Lung (tissue), 12 donors: ENCODE results near the gene GAREM2. TPM values are rescaled to one million over a fixed set of nuclear protein-coding genes. Genes with fewer than 3 reads are reported as not detected.

ENCODE experiments used
- ATAC-seq: fragments of 200-7000 bp; cut with Tn5 transposase; one replicate; pipeline ENCODE4 v1.9.1; 2020; ENCODE audit warnings: moderate number of reproducible peaks; ENCODE audit not compliant: insufficient read depth, low FRiP score
- DNase-seq, 3 donors: peaks; one replicate each; pipeline ENCODE4 v3.0.0-alpha.2; 2013 to 2017
- H3K27ac ChIP-seq, 2 donors: one replicate each; pipeline ENCODE4 v1.5.1; 2013; ENCODE audit warnings: mild to moderate bottlenecking in 2 of 2, moderate library complexity in 2 of 2, control low read depth in 1 of 2, inconsistent platforms in 1 of 2, low read depth in 1 of 2, low read length in 1 of 2
- H3K27me3 ChIP-seq, 3 donors: one replicate each; pipeline ENCODE4 v1.5.1; 2013; ENCODE audit warnings: low read length in 2 of 3; ENCODE audit not compliant: control insufficient read depth in 3 of 3, insufficient read depth in 3 of 3
- H3K36me3 ChIP-seq, 4 donors: one replicate each; pipeline ENCODE4 v1.5.1; 2013; ENCODE audit warnings: low read length in 4 of 4, mild to moderate bottlenecking in 1 of 4, moderate library complexity in 1 of 4; ENCODE audit not compliant: control insufficient read depth in 4 of 4, insufficient read depth in 4 of 4
- H3K4me1 ChIP-seq, 5 donors: one replicate each; pipeline ENCODE4 v1.5.1; 2013; ENCODE audit warnings: low read length in 5 of 5, mild to moderate bottlenecking in 2 of 5, moderate library complexity in 1 of 5; ENCODE audit not compliant: control insufficient read depth in 5 of 5, insufficient read depth in 5 of 5
- H3K4me3 ChIP-seq: one replicate; pipeline ENCODE4 v1.5.1; 2013; ENCODE audit warnings: mild to moderate bottlenecking, control low read depth, moderate library complexity
- H3K9ac ChIP-seq, 2 donors: one replicate each; pipeline ENCODE4 v1.5.1; 2013; ENCODE audit warnings: low read length in 2 of 2, control low read depth in 1 of 2; ENCODE audit not compliant: insufficient read depth in 1 of 2
- H3K9me3 ChIP-seq, 4 donors: one replicate each; pipeline ENCODE4 v1.5.1; 2013; ENCODE audit warnings: low read length in 3 of 4, mild to moderate bottlenecking in 1 of 4, moderate library complexity in 1 of 4; ENCODE audit not compliant: control insufficient read depth in 4 of 4, insufficient read depth in 3 of 4
- WGBS, 2 donors: extraction: QIAGEN DNeasy Blood & Tissue Kit; methylation state at CpG; one replicate each; pipeline ENCODE4 v1.1.7; 2013; 5-methylcytosine and 5-hydroxymethylcytosine counted together
- polyA plus RNA-seq, 2 donors: library from polyadenylated mRNA; stranded (reverse); fragments of 200-250 nt; gene quantifications; one replicate each; pipeline ENCODE4 v1.2.1, GENCODE V29; 2013
- total RNA-seq, 2 donors: library from RNA; depleted of rRNA in 1 of 2; stranded (reverse); fragments of >200 nt in 1 of 2; gene quantifications; one replicate each; pipeline ENCODE4 v1.2.1, GENCODE V29; 2014 to 2021
- TF ChIP-seq, protein P1 (sequence below): IDR thresholded peaks from 2 replicates; pipeline ENCODE4 v1.5.1; 2012; ENCODE audit warnings: mild to moderate bottlenecking; ENCODE audit errors: control extremely low read depth, extremely low read depth
- donor health status: control.
- donor health status: control.
- donor health status: Bipolar disorder and iron deficiency.
- donor health status: healthy.
- donor health status: DM: yes; HTN: yes; CAD: no.

GAREM2 gene
- total and polyA plus RNA-seq, 4 donors: 0.37 to 2.8 (median 1.3) TPM

DNA sequence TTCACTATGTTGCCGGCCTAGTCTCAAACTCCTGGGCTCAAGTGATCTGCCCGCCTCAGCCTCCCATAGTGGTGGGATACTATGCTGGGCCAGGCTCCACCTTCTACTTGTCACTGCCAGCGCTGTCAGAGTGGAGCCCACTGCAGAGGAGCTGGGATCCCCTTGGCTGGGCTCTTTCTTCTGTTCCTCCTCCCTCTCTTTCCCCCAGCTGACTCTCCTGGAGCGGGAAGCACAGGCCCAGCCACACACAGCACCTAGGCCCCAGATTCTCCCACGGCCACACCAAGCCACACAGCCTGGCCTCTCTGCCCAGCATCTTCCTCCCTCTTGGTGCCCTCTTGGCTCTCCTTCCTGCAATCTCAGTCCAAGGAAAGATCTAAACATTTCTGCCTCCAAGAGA, 3.7 kb upstream of the GAREM2 start:
- no peaks in the 10 kb centered on the region for H3K36me3 ChIP-seq
- 91 to 94% methylated on average over 5 of the region's 5 CpGs for WGBS, 2 donors
- no peak overlapping the region for H3K9ac ChIP-seq
- H3K4me1 ChIP-seq: peaks cover 0 to 7% (median 0%) of the 10 kb centered on the region in 5 donors
- TF ChIP-seq, protein P1, sequence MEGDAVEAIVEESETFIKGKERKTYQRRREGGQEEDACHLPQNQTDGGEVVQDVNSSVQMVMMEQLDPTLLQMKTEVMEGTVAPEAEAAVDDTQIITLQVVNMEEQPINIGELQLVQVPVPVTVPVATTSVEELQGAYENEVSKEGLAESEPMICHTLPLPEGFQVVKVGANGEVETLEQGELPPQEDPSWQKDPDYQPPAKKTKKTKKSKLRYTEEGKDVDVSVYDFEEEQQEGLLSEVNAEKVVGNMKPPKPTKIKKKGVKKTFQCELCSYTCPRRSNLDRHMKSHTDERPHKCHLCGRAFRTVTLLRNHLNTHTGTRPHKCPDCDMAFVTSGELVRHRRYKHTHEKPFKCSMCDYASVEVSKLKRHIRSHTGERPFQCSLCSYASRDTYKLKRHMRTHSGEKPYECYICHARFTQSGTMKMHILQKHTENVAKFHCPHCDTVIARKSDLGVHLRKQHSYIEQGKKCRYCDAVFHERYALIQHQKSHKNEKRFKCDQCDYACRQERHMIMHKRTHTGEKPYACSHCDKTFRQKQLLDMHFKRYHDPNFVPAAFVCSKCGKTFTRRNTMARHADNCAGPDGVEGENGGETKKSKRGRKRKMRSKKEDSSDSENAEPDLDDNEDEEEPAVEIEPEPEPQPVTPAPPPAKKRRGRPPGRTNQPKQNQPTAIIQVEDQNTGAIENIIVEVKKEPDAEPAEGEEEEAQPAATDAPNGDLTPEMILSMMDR: no peak
- no peaks in the 10 kb centered on the region for H3K9me3 ChIP-seq
- ATAC-seq (no peak), DNase-seq (no peak)
- H3K27ac ChIP-seq: no peak overlapping the region
- H3K27me3 ChIP-seq: peaks cover 0 to 6% (median 0%) of the 10 kb centered on the region in 3 donors
- no peak overlapping the region for H3K4me3 ChIP-seq

DNA sequence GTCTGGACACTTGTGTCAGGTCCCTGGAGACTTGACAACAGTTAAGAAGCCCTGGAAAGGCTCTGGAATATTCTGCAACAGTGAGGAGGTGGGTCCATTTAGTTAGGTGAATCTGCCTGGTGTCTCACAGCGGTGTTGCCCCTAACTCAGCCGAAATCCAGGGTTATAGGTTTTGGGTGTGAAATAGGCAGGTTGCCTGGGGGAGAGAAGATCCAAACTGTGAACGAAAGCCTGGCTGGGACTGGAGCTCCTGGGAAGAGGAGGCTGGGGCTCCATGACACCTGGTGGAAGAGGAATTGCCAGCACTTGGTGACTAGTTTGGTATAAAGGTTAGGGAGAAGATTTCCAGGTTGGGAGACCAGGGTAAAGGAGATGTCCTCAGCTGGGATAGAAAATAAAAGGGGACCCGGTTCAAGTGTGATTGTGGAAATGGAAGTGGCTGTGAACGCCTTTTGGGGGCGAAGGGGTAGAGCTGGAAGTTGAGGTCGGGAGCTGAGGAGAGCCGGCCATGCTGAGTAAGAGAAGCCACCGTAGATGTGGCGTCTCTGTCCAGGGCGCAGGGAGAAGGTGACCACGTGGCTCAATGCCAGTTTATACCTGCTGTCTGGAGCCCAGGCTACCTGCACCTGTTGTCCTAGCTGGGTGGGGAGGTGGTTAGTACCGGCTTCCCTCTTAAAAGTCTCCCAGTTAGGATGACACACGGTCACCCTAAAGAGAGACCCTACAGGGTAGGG, 3.0 kb upstream of the GAREM2 start:
- Histone ChIP-seq H3K9ac (no peak overlapping the region), H3K27me3 (peaks cover 0 to 10% (median 5%) of the 10 kb centered on the region in 3 donors), H3K27ac (no peak overlapping the region), H3K4me3 (no peak overlapping the region), H3K4me1 (peaks cover 0 to 8% (median 2%) of the 10 kb centered on the region in 5 donors), H3K9me3 (no peaks in the 10 kb centered on the region), H3K36me3 (no peaks in the 10 kb centered on the region)
- ATAC-seq (no peak), DNase-seq (no peak)
- TF ChIP-seq, protein P1: no peak
- whole genome bisulfite sequencing, 2 donors: 83 to 85% methylated on average over 14 of the region's 14 CpGs

DNA sequence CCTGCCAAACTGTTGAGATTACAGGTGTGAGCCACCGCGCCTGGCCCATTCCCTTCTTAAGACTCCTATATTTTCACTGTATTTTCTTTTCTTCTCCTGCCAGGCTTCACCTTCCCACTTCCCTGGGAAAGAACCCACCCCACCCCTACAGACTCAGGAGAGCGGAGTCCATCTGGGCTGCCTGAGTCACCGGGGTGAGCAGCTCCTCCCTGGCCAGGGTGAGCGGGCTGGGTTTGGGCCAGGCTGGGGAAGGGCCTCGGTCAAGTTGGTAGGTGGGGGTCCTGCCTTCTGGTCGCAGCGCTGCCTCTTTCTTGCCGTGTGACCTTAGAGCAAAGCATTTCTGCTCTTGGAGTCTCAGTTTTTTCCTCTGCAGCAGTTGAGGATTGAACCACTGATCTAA, 2.1 kb upstream of the GAREM2 start:
- peaks cover 0 to 10% (median 6%) of the 10 kb centered on the region in 3 donors for H3K27me3 ChIP-seq
- H3K9me3 ChIP-seq: no peaks in the 10 kb centered on the region
- DNase-seq: no peak
- ATAC-seq: no peak
- WGBS, 2 donors: 93% methylated on average over 9 of the region's 9 CpGs
- no peaks in the 10 kb centered on the region for H3K36me3 ChIP-seq
- no peak overlapping the region for H3K27ac ChIP-seq
- no peak overlapping the region for H3K9ac ChIP-seq
- peaks cover 0 to 17% (median 6%) of the 10 kb centered on the region in 5 donors for H3K4me1 ChIP-seq
- TF ChIP-seq, protein P1: no peak
- no peak overlapping the region for H3K4me3 ChIP-seq
